ENCODE measurements around the gene HLA-B. TPM values are rescaled to one million over a fixed set of nuclear protein-coding genes. Genes with fewer than 3 reads are reported as not detected.

Gene HLA-B
- polyA plus RNA-seq, 3 donors = 5,055 to 6,999 (median 6,126) TPM

DNA sequence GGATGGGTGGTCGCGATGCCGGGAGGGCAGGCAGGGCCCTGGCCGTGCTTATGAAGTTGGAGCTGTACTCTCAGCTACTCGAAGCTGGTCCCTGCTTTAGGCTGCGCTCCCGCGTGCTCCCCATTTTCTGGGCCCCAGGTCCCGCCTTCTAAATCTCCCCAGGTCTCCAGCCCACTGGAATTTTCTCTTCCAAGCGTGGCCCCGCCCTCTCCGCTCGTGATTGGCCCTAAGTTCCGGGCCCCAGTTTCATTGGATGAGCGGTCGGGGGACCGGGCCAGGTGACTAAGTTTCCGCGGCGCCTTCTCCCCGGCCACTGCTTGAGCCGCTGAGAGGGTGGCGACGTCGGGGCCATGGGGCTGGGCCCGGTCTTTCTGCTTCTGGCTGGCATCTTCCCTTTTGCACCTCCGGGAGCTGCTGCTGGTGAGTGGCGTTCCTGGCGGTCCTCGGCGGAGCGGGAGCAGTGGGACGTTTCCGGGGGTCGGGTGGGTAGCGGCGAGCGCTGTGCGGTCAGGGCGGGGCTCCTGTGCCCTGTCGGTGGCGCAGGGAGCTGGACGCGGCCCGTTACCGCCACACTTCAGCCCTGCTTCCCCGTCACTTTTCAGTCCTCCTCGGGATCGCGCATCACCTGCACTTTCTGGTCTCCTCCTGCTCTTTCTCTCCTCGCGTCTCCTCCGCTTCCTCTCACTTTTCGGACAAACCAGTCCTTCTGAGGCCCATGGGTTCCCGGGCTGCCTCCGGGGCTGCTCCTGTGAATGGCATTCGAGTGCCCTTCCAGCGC, 46.5 kb upstream of the HLA-B start, which contains the start of gene MICA:
MICA (plus strand) TSS at position 313 of the 778 bp plus-strand sequence; CDS start at position 351, 38 bp downstream.
- Histone ChIP-seq H3K9ac (ENCODE audit: insufficient read depth, low read length, poor library complexity, severe bottlenecking) (peak within 1 kb of the TSS; percentile 55), H3K4me1 (ENCODE audit: control insufficient read depth in 1 of 2, insufficient read depth in 2 of 2, low read length in 2 of 2) (peaks cover 40 to 68% of the 10 kb centered on the region in 2 donors), H3K4me2 (replicated peaks; ENCODE audit: extremely low read depth, low read length, poor library complexity, severe bottlenecking) (peak within 1 kb of the TSS; percentile 82), H2AFZ (ENCODE audit: insufficient read depth, low read depth, low read length, poor library complexity, severe bottlenecking) (peak within 1 kb of the TSS; percentile 77), H3K4me3 (replicated peaks in 1 of 3; ENCODE audit: low read depth in 2 of 3, low read length in 3 of 3) (peak within 1 kb of the TSS; percentile 43 to 98 (median 57)), H3K36me3 (replicated peaks in 1 of 2; ENCODE audit: control insufficient read depth in 1 of 2, insufficient read depth in 2 of 2, low read length in 2 of 2) (peaks cover 0 to 6% of the 10 kb centered on the region in 2 donors), H4K20me1 (ENCODE audit: insufficient read depth, low read length) (peaks cover 57% of the 10 kb centered on the region), H3K9me3 (replicated peaks in 1 of 2; ENCODE audit: control insufficient read depth in 1 of 2, insufficient read depth in 1 of 2, low read length in 2 of 2) (no peaks in the 10 kb centered on the region), H3K27me3 (ENCODE audit: control insufficient read depth in 2 of 2, insufficient read depth in 2 of 2, low read length in 2 of 2) (no peaks in the 10 kb centered on the region), H3K27ac (ENCODE audit: low read depth in 1 of 2, low read length in 2 of 2) (peak within 1 kb of the TSS; percentile 7 to 54), H3K79me2 (ENCODE audit: insufficient read depth, low read length) (peaks cover 90% of the 10 kb centered on the region)
- Mint-ChIP-seq H3K4me3 (peak within 1 kb of the TSS; percentile 98 to 99), H3K27ac (peak within 1 kb of the TSS; percentile 77 to 98 (median 87)), H3K9me3 (peaks cover 0 to 2% (median 0%) of the 10 kb centered on the region in 7 donors), H3K4me1 (peaks cover 73% of the 10 kb centered on the region), H3K36me3 (peaks cover 8 to 9% of the 10 kb centered on the region in 2 donors), H3K27me3 (ENCODE audit: low read depth in 3 of 3) (peaks cover 0 to 5% (median 3%) of the 10 kb centered on the region in 3 donors)
- TF ChIP-seq, protein P1, sequence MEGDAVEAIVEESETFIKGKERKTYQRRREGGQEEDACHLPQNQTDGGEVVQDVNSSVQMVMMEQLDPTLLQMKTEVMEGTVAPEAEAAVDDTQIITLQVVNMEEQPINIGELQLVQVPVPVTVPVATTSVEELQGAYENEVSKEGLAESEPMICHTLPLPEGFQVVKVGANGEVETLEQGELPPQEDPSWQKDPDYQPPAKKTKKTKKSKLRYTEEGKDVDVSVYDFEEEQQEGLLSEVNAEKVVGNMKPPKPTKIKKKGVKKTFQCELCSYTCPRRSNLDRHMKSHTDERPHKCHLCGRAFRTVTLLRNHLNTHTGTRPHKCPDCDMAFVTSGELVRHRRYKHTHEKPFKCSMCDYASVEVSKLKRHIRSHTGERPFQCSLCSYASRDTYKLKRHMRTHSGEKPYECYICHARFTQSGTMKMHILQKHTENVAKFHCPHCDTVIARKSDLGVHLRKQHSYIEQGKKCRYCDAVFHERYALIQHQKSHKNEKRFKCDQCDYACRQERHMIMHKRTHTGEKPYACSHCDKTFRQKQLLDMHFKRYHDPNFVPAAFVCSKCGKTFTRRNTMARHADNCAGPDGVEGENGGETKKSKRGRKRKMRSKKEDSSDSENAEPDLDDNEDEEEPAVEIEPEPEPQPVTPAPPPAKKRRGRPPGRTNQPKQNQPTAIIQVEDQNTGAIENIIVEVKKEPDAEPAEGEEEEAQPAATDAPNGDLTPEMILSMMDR (IDR thresholded peaks at IDR 0.05) = peak; percentile 14
- intact Hi-C loops (cut with micrococcal nuclease) = no loop called here
- peak; percentile 57 to 85 (median 85) for DNase-seq
- whole genome bisulfite sequencing (ENCODE audit: insufficient coverage) = under 1% methylated on average over 58 of the region's 58 CpGs

DNA sequence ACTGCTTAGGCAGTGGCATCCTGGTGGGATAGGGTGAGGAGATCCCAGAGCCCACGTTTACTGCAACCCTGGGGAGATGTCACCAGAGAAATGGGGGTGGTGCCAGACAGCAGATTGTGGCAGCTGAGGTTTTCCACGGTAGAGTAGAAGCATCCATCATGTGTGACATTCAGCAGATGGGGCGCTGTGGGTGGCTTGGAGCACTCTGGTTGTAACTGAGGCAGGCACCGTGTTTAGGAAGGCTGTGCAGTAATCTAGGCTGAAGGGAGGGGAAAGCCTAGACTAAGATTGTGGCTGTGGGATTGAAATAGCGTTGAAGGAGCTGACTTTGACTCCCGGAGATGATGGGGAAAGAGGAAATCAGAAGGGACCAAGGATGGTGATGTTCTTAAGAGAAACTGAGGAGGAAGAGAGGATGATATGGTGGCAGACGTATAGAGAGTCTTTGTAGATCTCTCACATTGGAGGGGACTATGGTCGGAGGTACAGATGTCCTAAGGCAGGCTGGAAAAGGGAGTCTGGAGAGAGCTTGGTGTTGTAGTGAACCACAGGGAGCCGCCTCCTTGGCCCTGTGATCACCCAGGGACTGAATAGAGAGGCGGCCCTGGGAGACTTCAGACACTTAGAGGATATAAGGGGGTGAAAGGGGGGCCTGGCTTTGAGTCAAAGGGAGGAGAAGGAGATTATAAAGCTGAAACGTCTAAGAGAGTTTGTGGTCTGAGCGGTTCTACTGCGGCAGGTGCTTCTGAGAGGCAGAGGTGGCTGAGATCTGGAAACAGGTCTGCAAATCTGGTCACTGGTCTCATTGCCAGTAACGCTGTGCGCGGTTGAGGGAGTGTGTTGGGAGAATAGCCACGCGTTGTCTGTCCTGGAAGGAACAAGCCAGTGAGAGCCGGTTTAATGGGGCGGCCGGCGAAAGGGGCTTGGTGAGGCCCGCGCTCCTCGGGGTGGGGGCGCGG, 45.6 kb upstream of the HLA-B start:
- Histone ChIP-seq H3K79me2 (ENCODE audit: insufficient read depth, low read length) (peaks cover 90% of the 10 kb centered on the region), H3K27ac (ENCODE audit: low read depth in 1 of 2, low read length in 2 of 2) (peak overlapping the region in 1 of 2 donors; percentile 90), H3K9me3 (replicated peaks in 1 of 2; ENCODE audit: control insufficient read depth in 1 of 2, insufficient read depth in 1 of 2, low read length in 2 of 2) (no peaks in the 10 kb centered on the region), H3K4me1 (ENCODE audit: control insufficient read depth in 1 of 2, insufficient read depth in 2 of 2, low read length in 2 of 2) (peaks cover 45 to 68% of the 10 kb centered on the region in 2 donors), H3K36me3 (replicated peaks in 1 of 2; ENCODE audit: control insufficient read depth in 1 of 2, insufficient read depth in 2 of 2, low read length in 2 of 2) (peaks cover 0 to 6% of the 10 kb centered on the region in 2 donors), H3K9ac (ENCODE audit: insufficient read depth, low read length, poor library complexity, severe bottlenecking) (peak overlapping the region; percentile 55), H2AFZ (ENCODE audit: insufficient read depth, low read depth, low read length, poor library complexity, severe bottlenecking) (peak overlapping the region; percentile 77), H3K4me3 (replicated peaks in 1 of 3; ENCODE audit: low read depth in 2 of 3, low read length in 3 of 3) (peak overlapping the region; percentile 43 to 98 (median 57)), H3K4me2 (replicated peaks; ENCODE audit: extremely low read depth, low read length, poor library complexity, severe bottlenecking) (peak overlapping the region; percentile 82), H3K27me3 (ENCODE audit: control insufficient read depth in 2 of 2, insufficient read depth in 2 of 2, low read length in 2 of 2) (no peaks in the 10 kb centered on the region), H4K20me1 (ENCODE audit: insufficient read depth, low read length) (peaks cover 48% of the 10 kb centered on the region)
- Mint-ChIP-seq H3K27me3 (ENCODE audit: low read depth in 3 of 3) (peaks cover 0 to 5% (median 3%) of the 10 kb centered on the region in 3 donors), H3K4me3 (peak overlapping the region; percentile 98 to 99), H3K27ac (peak overlapping the region; percentile 0 to 98 (median 82)), H3K36me3 (peaks cover 8% of the 10 kb centered on the region in 2 donors), H3K4me1 (peaks cover 73% of the 10 kb centered on the region), H3K9me3 (peaks cover 0 to 2% (median 0%) of the 10 kb centered on the region in 7 donors)
- intact Hi-C loops (cut with micrococcal nuclease) = loop anchor here in 1 of 2 donors (1.0 kb wide), 1 partner anchor 130 kb away; the partner anchor contains the start of gene HLA-C
- 6% methylated on average over 27 of the region's 27 CpGs for WGBS (ENCODE audit: insufficient coverage)
- no peak for DNase-seq
- TF ChIP-seq, protein P1 (IDR thresholded peaks at IDR 0.05) = no peak
